ENCODE measurements around the gene DNM3.
"Not testable (repeated sequence)": the region's sequence is repeated elsewhere in the genome, so short reads cannot be mapped to it uniquely, and the experiment has no call there.

Gene DNM3

GRCh38 chr1:172360511-172360910 lies 519.2 kb downstream of the DNM3 start:
- TF ChIP-seq CTCF (IDR thresholded peaks at IDR 0.05): no peak
- H3K4me1 ChIP-seq (ENCODE audit: control insufficient read depth in 1 of 2, insufficient read depth in 1 of 2, low read depth in 1 of 2, low read length in 1 of 2): no peaks in the 10 kb centered on the region
- H3K9me3 ChIP-seq: no peaks in the 10 kb centered on the region
- H3K27ac ChIP-seq: no peak overlapping the region
- no peak overlapping the region for H3K4me3 ChIP-seq (ENCODE audit: low read depth in 1 of 2, low read length in 1 of 2)
- H3K27me3 ChIP-seq: no peaks in the 10 kb centered on the region
- H3K36me3 ChIP-seq: no peaks in the 10 kb centered on the region

GRCh38 chr1:172360985-172361384 lies 519.7 kb downstream of the DNM3 start:
- Histone ChIP-seq H3K9me3 (peaks cover 4% of the 10 kb centered on the region), H3K4me1 (ENCODE audit: control insufficient read depth in 1 of 2, insufficient read depth in 1 of 2, low read depth in 1 of 2, low read length in 1 of 2) (no peaks in the 10 kb centered on the region), H3K27ac (no peak overlapping the region), H3K27me3 (no peaks in the 10 kb centered on the region), H3K36me3 (no peaks in the 10 kb centered on the region), H3K4me3 (ENCODE audit: low read depth in 1 of 2, low read length in 1 of 2) (no peak overlapping the region)
- TF ChIP-seq CTCF (IDR thresholded peaks at IDR 0.05): no peak

GRCh38 chr1:172363852-172364251 lies 522.6 kb downstream of the DNM3 start:
- Histone ChIP-seq H3K36me3 (no peaks in the 10 kb centered on the region), H3K4me1 (ENCODE audit: control insufficient read depth in 1 of 2, insufficient read depth in 1 of 2, low read depth in 1 of 2, low read length in 1 of 2) (no peaks in the 10 kb centered on the region), H3K4me3 (ENCODE audit: low read depth in 1 of 2, low read length in 1 of 2) (no peak overlapping the region), H3K27me3 (no peaks in the 10 kb centered on the region), H3K27ac (no peak overlapping the region), H3K9me3 (peaks cover 12% of the 10 kb centered on the region)
- TF ChIP-seq CTCF (IDR thresholded peaks at IDR 0.05): no peak

- not testable (repeated sequence) for H3K9me3 ChIP-seq; H3K36me3 ChIP-seq; H3K4me1 ChIP-seq (ENCODE audit: control insufficient read depth in 1 of 2, insufficient read depth in 1 of 2, low read depth in 1 of 2, low read length in 1 of 2); H3K27ac ChIP-seq; H3K4me3 ChIP-seq (ENCODE audit: low read depth in 1 of 2, low read length in 1 of 2); H3K27me3 ChIP-seq
Measured at GRCh38 chr1:172371646-172372045, 530.3 kb downstream of the DNM3 start.

GRCh38 chr1:172373864-172374263 lies 532.6 kb downstream of the DNM3 start:
- Histone ChIP-seq H3K4me1 (ENCODE audit: control insufficient read depth in 1 of 2, insufficient read depth in 1 of 2, low read depth in 1 of 2, low read length in 1 of 2) (no peaks in the 10 kb centered on the region), H3K9me3 (no peaks in the 10 kb centered on the region), H3K27ac (no peak overlapping the region), H3K36me3 (no peaks in the 10 kb centered on the region), H3K27me3 (no peaks in the 10 kb centered on the region), H3K4me3 (ENCODE audit: low read depth in 1 of 2, low read length in 1 of 2) (no peak overlapping the region)
- no peak for TF ChIP-seq CTCF (IDR thresholded peaks at IDR 0.05)

GRCh38 chr1:172375211-172375631 lies 533.9 kb downstream of the DNM3 start:
- Histone ChIP-seq H3K4me1 (ENCODE audit: control insufficient read depth in 1 of 2, insufficient read depth in 1 of 2, low read depth in 1 of 2, low read length in 1 of 2) (no peaks in the 10 kb centered on the region), H3K36me3 (no peaks in the 10 kb centered on the region), H3K27ac (no peak overlapping the region), H3K9me3 (no peaks in the 10 kb centered on the region), H3K4me3 (ENCODE audit: low read depth in 1 of 2, low read length in 1 of 2) (no peak overlapping the region), H3K27me3 (no peaks in the 10 kb centered on the region)
- no peak for TF ChIP-seq CTCF (IDR thresholded peaks at IDR 0.05)

Data from neutrophil (primary cell).